Spleen (tissue), 7 donors: ENCODE data around the gene C8A.

Source experiments
- POLR2A ChIP-seq, 3 donors: fragments of 450-650 bp; IDR thresholded peaks; one replicate each; pipeline ENCODE4 v1.5.1; 2017; ENCODE audit warnings: antibody characterized with exemption in 3 of 3, mild to moderate bottlenecking in 1 of 3
- POLR2AphosphoS5 ChIP-seq, 3 donors: sonication (generic); formaldehyde crosslinking; IDR thresholded peaks; one replicate each; pipeline ENCODE4 v1.5.1; 2017; ENCODE audit warnings: antibody characterized with exemption in 3 of 3
- TF ChIP-seq, protein P1 (sequence below), 11 experiments: fragments of 200-600 bp in 7 of 11; fragments of 450-650 bp in 4 of 11; sonication (generic) in 4 of 11; IDR thresholded peaks in 8 of 11; conservative IDR thresholded peaks in 3 of 11; 1 replicate in 7 of 11; 2 replicates in 4 of 11; pipeline versions ENCODE4 v1.4.0 to v1.8.0; 2016 to 2021; ENCODE audit warnings: antibody characterized with exemption in 11 of 11, inconsistent platforms in 4 of 11, mild to moderate bottlenecking in 1 of 11
- donor health status: DM: no; HTN: no; CAD: no; lungs with moderate emphysema.
- donor health status: DM: no; HTN: no; CAD: no.
- donor health status: DM: no; HTN: no; CAD: no.

DNA sequence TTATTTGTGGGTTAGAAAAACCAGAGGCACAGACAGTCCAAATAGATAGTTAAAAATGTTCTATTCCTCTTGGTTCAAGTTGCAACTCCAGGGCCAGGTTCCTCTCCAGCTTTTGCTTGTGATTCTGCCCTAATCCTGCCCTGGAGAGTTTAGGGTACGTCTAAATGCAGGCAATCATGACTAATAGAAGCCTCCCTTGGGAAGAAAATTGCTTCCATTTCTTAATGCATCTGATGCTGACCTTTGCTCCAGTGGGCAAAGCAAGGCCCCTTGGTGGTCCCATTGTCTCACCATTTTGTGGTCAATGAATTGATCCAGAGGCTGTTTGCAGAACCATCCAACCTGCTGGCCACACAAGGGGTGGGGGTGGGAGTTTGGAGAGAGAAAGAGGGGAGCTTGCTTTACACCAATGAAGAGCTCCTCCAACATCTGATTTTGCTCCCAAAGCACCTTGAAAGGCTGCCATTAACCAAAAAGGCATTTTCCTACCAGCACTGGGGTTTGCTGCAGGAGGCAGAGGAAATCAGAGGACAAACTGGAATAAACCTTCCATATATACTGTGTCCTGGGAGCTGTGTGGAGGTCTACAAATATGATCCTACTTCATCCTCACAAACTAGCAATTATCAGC is 79.9 kb downstream of the C8A start:
- TF ChIP-seq, protein P1, sequence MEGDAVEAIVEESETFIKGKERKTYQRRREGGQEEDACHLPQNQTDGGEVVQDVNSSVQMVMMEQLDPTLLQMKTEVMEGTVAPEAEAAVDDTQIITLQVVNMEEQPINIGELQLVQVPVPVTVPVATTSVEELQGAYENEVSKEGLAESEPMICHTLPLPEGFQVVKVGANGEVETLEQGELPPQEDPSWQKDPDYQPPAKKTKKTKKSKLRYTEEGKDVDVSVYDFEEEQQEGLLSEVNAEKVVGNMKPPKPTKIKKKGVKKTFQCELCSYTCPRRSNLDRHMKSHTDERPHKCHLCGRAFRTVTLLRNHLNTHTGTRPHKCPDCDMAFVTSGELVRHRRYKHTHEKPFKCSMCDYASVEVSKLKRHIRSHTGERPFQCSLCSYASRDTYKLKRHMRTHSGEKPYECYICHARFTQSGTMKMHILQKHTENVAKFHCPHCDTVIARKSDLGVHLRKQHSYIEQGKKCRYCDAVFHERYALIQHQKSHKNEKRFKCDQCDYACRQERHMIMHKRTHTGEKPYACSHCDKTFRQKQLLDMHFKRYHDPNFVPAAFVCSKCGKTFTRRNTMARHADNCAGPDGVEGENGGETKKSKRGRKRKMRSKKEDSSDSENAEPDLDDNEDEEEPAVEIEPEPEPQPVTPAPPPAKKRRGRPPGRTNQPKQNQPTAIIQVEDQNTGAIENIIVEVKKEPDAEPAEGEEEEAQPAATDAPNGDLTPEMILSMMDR (IDR thresholded peaks at IDR 0.05 in 8 of 11, conservative IDR thresholded peaks at IDR 0.05 in 3 of 11): no peak
- no peak for TF ChIP-seq POLR2A (IDR thresholded peaks at IDR 0.05)
- TF ChIP-seq POLR2AphosphoS5 (IDR thresholded peaks at IDR 0.05): no peak
